Measurements from ENCODE around the gene PRKAG2. TPM values are rescaled to one million over a fixed set of nuclear protein-coding genes. Genes with fewer than 3 reads are reported as not detected.
"Not testable (repeated sequence)": the region's sequence is repeated elsewhere in the genome, so short reads cannot be mapped to it uniquely, and the experiment has no call there.

Gene PRKAG2
- total and polyA plus RNA-seq, 2 experiments from 2014 or later = 17.0 to 19.5 TPM

GRCh38 chr7:151540146-151540545 is 336.8 kb downstream of the PRKAG2 start:
- Histone ChIP-seq H4K20me1 (ENCODE audit: insufficient read depth) (no peaks in the 10 kb centered on the region), H3K4me1 (ENCODE audit: insufficient read depth) (no peaks in the 10 kb centered on the region), H3K27me3 (replicated peaks; ENCODE audit: insufficient read depth) (peaks cover 23% of the 10 kb centered on the region; the same call in 1 of the 2 replicates), H3K4me2 (ENCODE audit: unreplicated experiment) (no peak overlapping the region), H3K9me2 (ENCODE audit: insufficient read depth) (no peaks in the 10 kb centered on the region), H3K9ac (no peak overlapping the region), H3K9me3 (ENCODE audit: low read depth) (no peaks in the 10 kb centered on the region), H3F3A (ENCODE audit: insufficient read depth) (no peaks in the 10 kb centered on the region), H3K79me2 (ENCODE audit: insufficient read depth) (no peaks in the 10 kb centered on the region), H3K36me3 (ENCODE audit: low read depth) (no peaks in the 10 kb centered on the region), H3K4me3 (no peak overlapping the region), H2AFZ (no peak overlapping the region), H3K27ac (no peak overlapping the region)
- no peak for DNase-seq
- WGBS, 2 experiments (ENCODE audit: low coverage in 1 of 2, low lambda C conversion rate in 2 of 2, missing lambda C conversion rate in 2 of 2) = 68 to 80% methylated on average over 4 of the region's 4 CpGs
- TF ChIP-seq EZH2phosphoT487 (IDR thresholded peaks at IDR 0.05; ENCODE audit: insufficient read depth, low read depth) (no peak), EZH2 (IDR thresholded peaks at IDR 0.05; ENCODE audit: insufficient read depth, poor library complexity, severe bottlenecking) (no peak)
- in situ Hi-C loops (cut with MboI) = no loop called here

GRCh38 chr7:151539088-151539671 is 337.7 kb downstream of the PRKAG2 start:
- TF ChIP-seq EZH2phosphoT487 (IDR thresholded peaks at IDR 0.05; ENCODE audit: insufficient read depth, low read depth) = no peak
- TF ChIP-seq EZH2 (IDR thresholded peaks at IDR 0.05; ENCODE audit: insufficient read depth, poor library complexity, severe bottlenecking) = no peak
- Histone ChIP-seq H3K27me3 (replicated peaks; ENCODE audit: insufficient read depth) (0 out of 2 replicates have a peak, but pooled peaks cover 14% of the 10 kb centered on the region), H2AFZ (no peak overlapping the region), H3K4me2 (ENCODE audit: unreplicated experiment) (no peak overlapping the region), H3F3A (ENCODE audit: insufficient read depth) (no peaks in the 10 kb centered on the region), H3K36me3 (ENCODE audit: low read depth) (no peaks in the 10 kb centered on the region), H3K79me2 (ENCODE audit: insufficient read depth) (no peaks in the 10 kb centered on the region), H3K4me1 (ENCODE audit: insufficient read depth) (no peaks in the 10 kb centered on the region), H3K9me3 (ENCODE audit: low read depth) (no peaks in the 10 kb centered on the region), H3K9ac (no peak overlapping the region), H4K20me1 (ENCODE audit: insufficient read depth) (no peaks in the 10 kb centered on the region), H3K4me3 (no peak overlapping the region), H3K9me2 (ENCODE audit: insufficient read depth) (no peaks in the 10 kb centered on the region), H3K27ac (no peak overlapping the region)
- 82 to 85% methylated on average over 9 of the region's 9 CpGs for WGBS, 2 experiments (ENCODE audit: low coverage in 1 of 2, low lambda C conversion rate in 2 of 2, missing lambda C conversion rate in 2 of 2)
- no peak for DNase-seq
- in situ Hi-C loops (cut with MboI) = no loop called here

GRCh38 chr7:151537818-151538561 is 338.9 kb downstream of the PRKAG2 start:
- no peak overlapping the region for H3K9ac ChIP-seq
- no peak overlapping the region for H3K4me3 ChIP-seq
- H3K4me2 ChIP-seq (ENCODE audit: unreplicated experiment) = no peak overlapping the region
- no peaks in the 10 kb centered on the region for H3K79me2 ChIP-seq (ENCODE audit: insufficient read depth)
- H3K36me3 ChIP-seq (ENCODE audit: low read depth) = no peaks in the 10 kb centered on the region
- H4K20me1 ChIP-seq (ENCODE audit: insufficient read depth) = no peaks in the 10 kb centered on the region
- 0 out of 2 replicates have a peak, but pooled peaks cover 14% of the 10 kb centered on the region for H3K27me3 ChIP-seq (replicated peaks; ENCODE audit: insufficient read depth)
- DNase-seq = peak; percentile 13
- no peaks in the 10 kb centered on the region for H3K9me2 ChIP-seq (ENCODE audit: insufficient read depth)
- WGBS, 2 experiments (ENCODE audit: low coverage in 1 of 2, low lambda C conversion rate in 2 of 2, missing lambda C conversion rate in 2 of 2) = 17% methylated on average over 8 of the region's 8 CpGs
- in situ Hi-C loops (cut with MboI) = no loop called here
- H3K9me3 ChIP-seq (ENCODE audit: low read depth) = no peaks in the 10 kb centered on the region
- no peaks in the 10 kb centered on the region for H3K4me1 ChIP-seq (ENCODE audit: insufficient read depth)
- TF ChIP-seq EZH2 (IDR thresholded peaks at IDR 0.05; ENCODE audit: insufficient read depth, poor library complexity, severe bottlenecking) = no peak
- H3F3A ChIP-seq (ENCODE audit: insufficient read depth) = no peaks in the 10 kb centered on the region
- peak overlapping the region; percentile 13; the same call in 1 of the 2 replicates for H2AFZ ChIP-seq
- H3K27ac ChIP-seq = no peak overlapping the region

- H4K20me1 ChIP-seq (ENCODE audit: insufficient read depth); H3K4me1 ChIP-seq (ENCODE audit: insufficient read depth); H3K9me2 ChIP-seq (ENCODE audit: insufficient read depth); H3K4me2 ChIP-seq (ENCODE audit: unreplicated experiment); H2AFZ ChIP-seq; H3F3A ChIP-seq (ENCODE audit: insufficient read depth); H3K79me2 ChIP-seq (ENCODE audit: insufficient read depth); H3K36me3 ChIP-seq (ENCODE audit: low read depth); DNase-seq; H3K27me3 ChIP-seq (replicated peaks; ENCODE audit: insufficient read depth); H3K9ac ChIP-seq; H3K27ac ChIP-seq; in situ Hi-C loops (cut with MboI); H3K4me3 ChIP-seq; H3K9me3 ChIP-seq (ENCODE audit: low read depth): not testable (repeated sequence)
- 67 to 78% methylated on average over 2 of the region's 2 CpGs for WGBS, 2 experiments (ENCODE audit: low coverage in 1 of 2, low lambda C conversion rate in 2 of 2, missing lambda C conversion rate in 2 of 2)
Observed at GRCh38 chr7:151536178-151536577, 340.7 kb downstream of the PRKAG2 start.
